Ishikawa (cell line): Measurements from ENCODE around the gene CHCHD6.

Experiments
- CEBPB ChIP-seq: IDR thresholded peaks from 2 replicates; pipeline ENCODE4 v1.6.1; 2012
- CREB1 ChIP-seq: IDR thresholded peaks from 2 replicates; pipeline ENCODE4 v1.6.1; 2012; ENCODE audit warnings: low read depth
- EGR1 ChIP-seq: IDR thresholded peaks from 2 replicates; pipeline ENCODE4 v1.6.1; 2012
- EP300 ChIP-seq: IDR thresholded peaks from 2 replicates; pipeline ENCODE4 v1.6.1; 2012; ENCODE audit warnings: borderline replicate concordance
- FOXM1 ChIP-seq: IDR thresholded peaks from 2 replicates; pipeline ENCODE4 v1.6.1; 2012; ENCODE audit warnings: low read depth, borderline replicate concordance
- NFIC ChIP-seq: IDR thresholded peaks from 2 replicates; pipeline ENCODE4 v1.6.1; 2012
- RAD21 ChIP-seq: IDR thresholded peaks from 2 replicates; pipeline ENCODE4 v1.6.1; 2012; ENCODE audit warnings: low read depth
- TAF1 ChIP-seq: IDR thresholded peaks from 2 replicates; pipeline ENCODE4 v1.6.1; 2012; ENCODE audit warnings: low read depth, mild to moderate bottlenecking
- TCF12 ChIP-seq: IDR thresholded peaks from 2 replicates; pipeline ENCODE4 v1.6.1; 2012; ENCODE audit warnings: low read depth
- TEAD4 ChIP-seq: IDR thresholded peaks from 2 replicates; pipeline ENCODE4 v1.6.1; 2012
- YY1 ChIP-seq: IDR thresholded peaks from 2 replicates; pipeline ENCODE4 v1.6.1; 2012; ENCODE audit warnings: low read depth
- ZBTB7A ChIP-seq: IDR thresholded peaks from 2 replicates; pipeline ENCODE4 v1.6.1; 2012; ENCODE audit warnings: low read depth
- TF ChIP-seq, protein P1 (sequence below): IDR thresholded peaks from 2 replicates; pipeline ENCODE4 v1.6.1; 2012
- TF ChIP-seq, protein P2 (sequence below): IDR thresholded peaks from 2 replicates; pipeline ENCODE4 v1.6.1; 2012
- TF ChIP-seq, protein P3 (sequence below): IDR thresholded peaks from 2 replicates; pipeline ENCODE4 v1.6.1; 2012; ENCODE audit warnings: low read depth, mild to moderate bottlenecking

CHCHD6 gene

DNA sequence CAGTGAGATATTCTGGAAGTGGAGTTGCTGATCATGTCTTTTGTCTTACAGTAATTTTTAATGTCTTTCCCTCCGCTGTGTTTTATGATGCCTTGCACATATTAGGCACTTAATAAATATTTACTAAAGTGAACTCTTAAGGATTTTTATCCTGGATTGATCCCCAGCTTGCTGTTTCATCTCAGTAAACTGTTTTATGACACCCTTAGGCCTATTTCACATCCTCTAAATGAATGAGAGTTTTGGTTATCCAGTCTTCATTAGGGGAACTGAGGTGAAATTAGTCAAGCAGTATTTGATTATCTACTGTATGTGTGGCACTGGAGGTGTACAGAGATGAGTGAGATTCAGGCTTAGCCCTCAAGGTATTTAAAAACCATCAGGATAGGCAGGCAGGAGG, 19.8 kb downstream of the CHCHD6 start:
- no peak for TF ChIP-seq ZBTB7A
- TF ChIP-seq NFIC, result no peak
- no peak for TF ChIP-seq YY1
- TF ChIP-seq, protein P1, sequence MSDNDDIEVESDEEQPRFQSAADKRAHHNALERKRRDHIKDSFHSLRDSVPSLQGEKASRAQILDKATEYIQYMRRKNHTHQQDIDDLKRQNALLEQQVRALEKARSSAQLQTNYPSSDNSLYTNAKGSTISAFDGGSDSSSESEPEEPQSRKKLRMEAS, result no peak
- no peak for TF ChIP-seq EP300
- no peak for TF ChIP-seq TCF12
- TF ChIP-seq, protein P2, sequence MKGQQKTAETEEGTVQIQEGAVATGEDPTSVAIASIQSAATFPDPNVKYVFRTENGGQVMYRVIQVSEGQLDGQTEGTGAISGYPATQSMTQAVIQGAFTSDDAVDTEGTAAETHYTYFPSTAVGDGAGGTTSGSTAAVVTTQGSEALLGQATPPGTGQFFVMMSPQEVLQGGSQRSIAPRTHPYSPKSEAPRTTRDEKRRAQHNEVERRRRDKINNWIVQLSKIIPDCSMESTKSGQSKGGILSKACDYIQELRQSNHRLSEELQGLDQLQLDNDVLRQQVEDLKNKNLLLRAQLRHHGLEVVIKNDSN, result no peak
- TF ChIP-seq FOXM1, result no peak
- TF ChIP-seq TAF1, result no peak
- no peak for TF ChIP-seq RAD21
- no peak for TF ChIP-seq EGR1
- no peak for TF ChIP-seq CEBPB
- TF ChIP-seq, protein P3, sequence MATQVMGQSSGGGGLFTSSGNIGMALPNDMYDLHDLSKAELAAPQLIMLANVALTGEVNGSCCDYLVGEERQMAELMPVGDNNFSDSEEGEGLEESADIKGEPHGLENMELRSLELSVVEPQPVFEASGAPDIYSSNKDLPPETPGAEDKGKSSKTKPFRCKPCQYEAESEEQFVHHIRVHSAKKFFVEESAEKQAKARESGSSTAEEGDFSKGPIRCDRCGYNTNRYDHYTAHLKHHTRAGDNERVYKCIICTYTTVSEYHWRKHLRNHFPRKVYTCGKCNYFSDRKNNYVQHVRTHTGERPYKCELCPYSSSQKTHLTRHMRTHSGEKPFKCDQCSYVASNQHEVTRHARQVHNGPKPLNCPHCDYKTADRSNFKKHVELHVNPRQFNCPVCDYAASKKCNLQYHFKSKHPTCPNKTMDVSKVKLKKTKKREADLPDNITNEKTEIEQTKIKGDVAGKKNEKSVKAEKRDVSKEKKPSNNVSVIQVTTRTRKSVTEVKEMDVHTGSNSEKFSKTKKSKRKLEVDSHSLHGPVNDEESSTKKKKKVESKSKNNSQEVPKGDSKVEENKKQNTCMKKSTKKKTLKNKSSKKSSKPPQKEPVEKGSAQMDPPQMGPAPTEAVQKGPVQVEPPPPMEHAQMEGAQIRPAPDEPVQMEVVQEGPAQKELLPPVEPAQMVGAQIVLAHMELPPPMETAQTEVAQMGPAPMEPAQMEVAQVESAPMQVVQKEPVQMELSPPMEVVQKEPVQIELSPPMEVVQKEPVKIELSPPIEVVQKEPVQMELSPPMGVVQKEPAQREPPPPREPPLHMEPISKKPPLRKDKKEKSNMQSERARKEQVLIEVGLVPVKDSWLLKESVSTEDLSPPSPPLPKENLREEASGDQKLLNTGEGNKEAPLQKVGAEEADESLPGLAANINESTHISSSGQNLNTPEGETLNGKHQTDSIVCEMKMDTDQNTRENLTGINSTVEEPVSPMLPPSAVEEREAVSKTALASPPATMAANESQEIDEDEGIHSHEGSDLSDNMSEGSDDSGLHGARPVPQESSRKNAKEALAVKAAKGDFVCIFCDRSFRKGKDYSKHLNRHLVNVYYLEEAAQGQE, result no peak
- TF ChIP-seq TEAD4, result no peak
- TF ChIP-seq CREB1, result no peak

DNA sequence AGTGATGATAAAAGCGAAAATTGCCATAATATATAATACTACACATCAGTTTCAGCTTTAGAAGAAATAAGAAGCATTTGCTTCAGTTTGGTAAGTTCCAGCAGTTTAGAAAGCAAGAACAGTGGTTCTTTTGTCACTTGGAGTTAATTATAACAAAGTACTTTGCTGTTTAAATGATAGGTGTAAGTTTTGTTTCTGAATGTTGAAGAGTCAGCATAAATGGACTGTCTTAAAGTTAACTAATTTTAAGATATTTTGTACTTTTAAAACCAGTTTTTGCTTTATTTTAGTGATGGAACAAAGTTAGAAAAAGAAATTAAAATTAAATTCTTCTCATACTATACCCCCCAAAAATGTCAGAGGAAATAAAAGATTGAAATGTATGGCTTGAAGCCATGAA, 24.6 kb downstream of the CHCHD6 start:
- no peak for TF ChIP-seq TEAD4
- TF ChIP-seq ZBTB7A, result no peak
- TF ChIP-seq, protein P2, result no peak
- no peak for TF ChIP-seq RAD21
- TF ChIP-seq EP300, result no peak
- TF ChIP-seq NFIC, result no peak
- no peak for TF ChIP-seq TCF12
- no peak for TF ChIP-seq YY1
- TF ChIP-seq EGR1, result no peak
- no peak for TF ChIP-seq FOXM1
- TF ChIP-seq CREB1, result no peak

DNA sequence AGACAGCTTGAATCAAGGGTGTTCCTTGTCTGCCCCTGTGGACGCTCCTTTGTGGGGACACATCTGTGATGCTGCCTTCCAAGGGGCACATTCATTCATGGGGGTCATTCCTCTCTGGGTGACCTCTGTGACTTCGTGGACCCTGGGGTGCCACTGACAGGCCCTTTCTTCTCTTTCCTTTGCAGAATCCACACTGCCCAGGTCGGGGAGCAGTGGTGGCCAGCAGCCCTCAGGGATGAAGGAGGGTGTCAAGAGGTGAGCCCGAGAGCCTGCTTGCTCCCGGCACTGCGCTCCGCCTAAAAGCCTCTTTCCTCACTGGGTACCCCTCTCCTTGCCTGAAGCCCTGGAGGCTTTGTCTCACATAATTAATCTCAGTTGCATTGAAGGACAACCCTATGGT, 26.3 kb downstream of the CHCHD6 start:
- TF ChIP-seq TAF1 (no peak), EGR1 (no peak), NFIC (no peak), YY1 (no peak), RAD21 (no peak), TEAD4 (no peak)

DNA sequence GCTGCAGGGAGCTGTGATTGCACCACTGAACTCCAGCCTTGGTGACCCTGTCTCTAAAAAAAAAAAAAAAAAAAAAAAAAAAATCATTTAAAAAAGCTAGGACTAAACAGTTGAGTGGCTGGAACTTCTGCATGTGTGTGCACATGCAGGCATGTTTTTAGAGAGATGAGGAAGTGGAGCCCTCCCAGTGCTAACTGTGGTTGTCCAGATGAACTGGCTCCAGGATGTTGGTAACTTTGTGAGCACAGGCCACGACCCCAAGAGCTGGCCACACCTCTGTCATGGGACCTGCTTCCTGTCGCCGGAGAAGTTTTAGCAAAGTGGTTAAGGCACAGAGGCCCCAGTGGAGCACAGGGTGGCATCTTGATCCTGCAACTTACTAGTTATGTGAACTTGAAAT, 27.0 kb downstream of the CHCHD6 start:
- TF ChIP-seq TCF12, result no peak
- TF ChIP-seq EP300, result no peak
- TF ChIP-seq CREB1, result no peak
- TF ChIP-seq YY1, result no peak
- no peak for TF ChIP-seq TEAD4
- TF ChIP-seq TAF1, result no peak
- no peak for TF ChIP-seq ZBTB7A
- TF ChIP-seq NFIC, result no peak
- TF ChIP-seq, protein P3, result no peak

DNA sequence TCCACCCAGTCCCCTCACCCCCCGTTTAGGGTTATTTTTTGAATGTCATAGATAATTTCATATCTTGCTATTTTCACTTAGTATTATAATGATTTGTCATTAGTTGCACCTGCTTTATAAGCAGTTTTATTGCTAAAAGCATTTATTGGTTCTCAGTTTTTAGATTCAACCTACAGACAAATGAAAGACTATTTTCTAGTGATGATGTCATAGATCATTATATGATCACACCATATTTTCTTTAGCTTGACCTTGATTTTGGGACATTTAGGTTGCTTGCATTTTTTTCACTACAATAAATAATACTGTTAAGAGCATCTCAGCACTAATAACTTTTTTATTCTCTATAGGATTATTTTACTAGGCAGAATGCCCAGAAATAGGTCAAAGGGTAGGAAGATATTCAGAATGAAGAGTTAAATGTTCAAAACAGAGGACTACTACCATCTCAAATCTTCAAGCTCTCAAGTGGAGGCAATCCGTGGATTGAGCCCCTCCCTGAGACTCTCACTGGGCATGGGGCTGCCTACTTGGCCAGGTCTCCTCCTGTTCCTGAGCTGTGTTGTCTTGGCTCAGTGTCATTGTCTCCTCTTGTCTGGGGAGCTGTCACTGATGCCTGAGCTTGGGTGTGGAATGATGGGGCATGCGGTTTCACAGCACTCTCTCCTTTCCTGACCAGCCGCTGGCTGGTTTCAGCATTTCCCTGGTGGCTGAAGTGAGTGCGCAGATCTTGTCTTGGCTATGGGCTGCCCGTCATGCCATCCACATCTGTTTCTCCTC, 28.4 kb downstream of the CHCHD6 start:
- no peak for TF ChIP-seq EGR1
- TF ChIP-seq TCF12, result no peak
- TF ChIP-seq, protein P1, result no peak
- TF ChIP-seq EP300, result no peak
- TF ChIP-seq FOXM1, result no peak
- TF ChIP-seq, protein P3, result no peak
- no peak for TF ChIP-seq CREB1
- TF ChIP-seq CEBPB, result no peak
- no peak for TF ChIP-seq YY1
- no peak for TF ChIP-seq NFIC
- no peak for TF ChIP-seq TAF1
- TF ChIP-seq ZBTB7A, result no peak
- TF ChIP-seq TEAD4, result no peak
- TF ChIP-seq, protein P2, result no peak
- TF ChIP-seq RAD21, result no peak
